OCI-M1 (cell line): ENCODE measurements around the gene MMP25.
A peak's percentile ranks its signal among the peaks of the same experiment; 100 is the strongest.

Experiments used
- DNase-seq: peaks from one replicate; lab custom pipeline; 2025; lab: John Stamatoyannopoulos, UW

MMP25 gene

DNA sequence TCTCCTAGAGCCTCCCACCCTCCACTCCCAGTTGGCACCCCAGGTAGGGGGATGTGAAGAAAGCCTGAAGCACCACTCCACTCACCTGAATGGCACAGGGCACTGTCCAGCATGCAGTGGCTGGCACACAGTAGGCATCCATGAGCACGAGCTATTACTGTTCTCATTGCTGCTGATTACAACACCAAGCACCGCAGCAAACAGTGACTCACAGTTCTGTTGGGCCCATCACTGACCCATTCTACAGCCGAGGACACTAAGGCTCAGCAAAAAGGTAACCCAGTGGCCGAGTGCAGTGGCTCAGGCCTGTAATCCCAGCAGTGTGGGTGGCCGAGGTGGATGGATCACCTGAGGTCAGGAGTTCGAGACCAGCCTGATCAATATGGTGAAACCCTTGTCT is 50.0 kb downstream of the MMP25 start:
- no peak for DNase-seq

DNA sequence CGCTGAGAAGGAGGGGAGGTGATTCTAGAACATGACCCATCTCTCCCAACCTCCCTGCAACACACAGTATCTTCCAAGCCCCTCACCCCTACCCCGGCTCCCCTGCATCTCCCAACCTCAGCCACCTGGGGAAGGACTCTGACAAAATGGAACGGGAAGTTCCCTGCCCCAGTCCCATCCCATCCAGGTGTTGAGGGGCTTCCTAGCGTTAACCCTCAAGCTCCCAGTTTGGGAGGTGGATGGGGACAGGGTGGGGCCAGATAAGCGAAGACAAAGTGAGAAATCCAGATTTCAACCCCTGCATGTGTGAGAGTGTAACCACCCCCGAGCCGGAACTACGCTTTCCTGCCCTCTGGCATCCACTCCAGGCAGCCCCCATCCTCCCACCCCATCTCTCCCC is 50.9 kb downstream of the MMP25 start:
- no peak for DNase-seq

DNA sequence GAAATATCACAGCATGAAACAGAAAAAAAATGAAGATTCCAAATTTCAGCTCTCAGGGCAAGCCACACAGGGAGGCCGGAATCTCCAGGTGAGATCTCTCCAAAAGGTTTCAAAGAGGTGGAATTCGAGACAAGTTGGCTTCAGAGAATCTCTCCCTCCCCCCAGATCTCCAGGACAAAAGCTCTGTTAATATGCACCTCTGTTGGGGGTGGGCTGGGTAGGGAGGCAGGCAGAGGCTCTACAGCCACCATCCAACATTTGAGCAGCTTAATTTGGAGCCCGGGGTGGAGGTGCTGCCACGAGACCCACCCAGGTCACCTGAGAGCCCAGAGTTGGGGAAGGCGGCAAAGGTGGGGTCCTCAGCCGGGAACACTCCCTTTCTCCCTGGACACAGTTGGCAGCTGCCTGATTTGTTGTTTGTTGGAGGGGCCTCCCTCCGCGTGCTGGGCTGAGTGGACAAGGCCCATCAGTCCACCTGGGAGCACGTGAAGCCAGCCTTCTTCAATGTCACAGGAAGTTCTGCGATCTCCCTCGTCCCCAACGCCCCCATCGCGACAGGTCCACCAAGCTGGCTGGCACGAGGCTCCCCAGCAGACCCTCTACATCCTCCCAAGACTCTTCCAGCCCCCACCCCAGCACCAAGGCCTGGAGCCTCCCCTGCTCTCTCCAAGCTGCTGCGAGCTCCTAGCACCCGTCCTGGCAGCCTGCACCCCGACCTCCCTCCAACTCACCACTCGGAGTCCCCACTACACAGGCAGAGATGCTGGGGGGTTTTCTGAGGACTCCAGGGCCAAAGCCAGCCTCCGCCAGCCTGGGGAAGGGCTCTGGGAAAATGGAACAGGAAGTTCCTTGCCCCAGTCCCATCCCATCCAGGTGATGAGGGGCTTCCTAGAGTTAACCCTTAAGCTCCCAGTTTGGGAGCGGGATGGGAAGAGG is 52.4 kb downstream of the MMP25 start, which contains the start of gene ZSCAN10:
Gene ZSCAN10 (minus strand): TSS at position 836 of the 936 bp plus-strand sequence. CDS start 6,357 bp downstream, outside the sequence.
- no peak for DNase-seq

DNA sequence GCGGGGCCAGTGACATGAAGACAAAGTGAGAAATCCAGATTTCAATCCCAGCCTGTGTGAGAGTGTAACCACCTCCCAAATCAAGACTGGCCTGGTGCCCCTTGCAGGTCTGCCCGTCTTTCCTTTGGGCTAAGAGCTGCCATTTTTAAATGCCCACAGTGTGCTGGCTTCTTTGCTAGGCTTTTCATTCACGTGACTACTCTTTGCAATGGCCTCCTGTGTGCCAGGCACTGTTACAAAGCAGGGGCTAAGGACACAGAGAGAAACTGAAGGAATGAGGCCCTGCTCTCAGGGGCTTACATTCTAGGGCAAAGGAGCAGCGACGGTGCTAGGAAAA is 53.0 kb downstream of the MMP25 start:
- no peak for DNase-seq

DNA sequence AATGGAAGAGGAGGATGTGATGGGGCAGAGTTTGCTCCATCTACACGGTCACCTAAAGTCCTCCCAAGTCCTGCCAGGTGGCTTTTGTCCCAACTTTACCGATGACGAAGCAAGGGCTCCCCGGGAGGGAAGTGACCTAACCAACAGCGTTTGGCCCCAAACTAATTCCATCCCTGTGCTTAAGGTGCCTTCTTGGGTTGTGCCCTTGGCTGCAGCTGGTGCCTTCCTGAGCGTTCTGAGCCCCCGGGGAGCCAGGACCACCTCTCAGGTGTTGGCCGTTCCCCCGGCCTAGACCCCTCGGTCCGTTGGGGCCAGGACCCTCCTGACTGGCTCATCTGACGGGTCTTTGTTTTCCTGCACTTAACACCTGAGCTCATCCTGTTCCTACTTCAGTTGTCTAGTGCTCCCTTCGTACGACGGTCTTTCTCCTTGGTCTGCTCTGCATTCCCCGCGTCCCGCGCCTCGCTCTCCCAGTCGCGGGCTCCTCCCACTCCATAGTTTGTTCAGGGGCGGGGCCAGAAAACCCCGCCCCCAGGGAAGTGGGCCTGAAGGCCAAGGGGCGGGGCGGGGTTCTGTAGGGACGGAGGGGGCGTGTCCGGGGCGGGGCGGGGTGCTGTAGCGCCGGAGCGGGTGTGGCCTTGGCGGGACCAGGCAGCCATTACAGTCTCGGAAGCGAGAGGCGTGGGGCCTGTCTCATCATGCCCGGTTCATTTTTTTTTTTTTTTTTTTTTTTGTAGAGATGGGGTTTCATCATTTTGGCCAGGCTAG is 53.6 kb downstream of the MMP25 start:
- peak; percentile 95 for DNase-seq

DNA sequence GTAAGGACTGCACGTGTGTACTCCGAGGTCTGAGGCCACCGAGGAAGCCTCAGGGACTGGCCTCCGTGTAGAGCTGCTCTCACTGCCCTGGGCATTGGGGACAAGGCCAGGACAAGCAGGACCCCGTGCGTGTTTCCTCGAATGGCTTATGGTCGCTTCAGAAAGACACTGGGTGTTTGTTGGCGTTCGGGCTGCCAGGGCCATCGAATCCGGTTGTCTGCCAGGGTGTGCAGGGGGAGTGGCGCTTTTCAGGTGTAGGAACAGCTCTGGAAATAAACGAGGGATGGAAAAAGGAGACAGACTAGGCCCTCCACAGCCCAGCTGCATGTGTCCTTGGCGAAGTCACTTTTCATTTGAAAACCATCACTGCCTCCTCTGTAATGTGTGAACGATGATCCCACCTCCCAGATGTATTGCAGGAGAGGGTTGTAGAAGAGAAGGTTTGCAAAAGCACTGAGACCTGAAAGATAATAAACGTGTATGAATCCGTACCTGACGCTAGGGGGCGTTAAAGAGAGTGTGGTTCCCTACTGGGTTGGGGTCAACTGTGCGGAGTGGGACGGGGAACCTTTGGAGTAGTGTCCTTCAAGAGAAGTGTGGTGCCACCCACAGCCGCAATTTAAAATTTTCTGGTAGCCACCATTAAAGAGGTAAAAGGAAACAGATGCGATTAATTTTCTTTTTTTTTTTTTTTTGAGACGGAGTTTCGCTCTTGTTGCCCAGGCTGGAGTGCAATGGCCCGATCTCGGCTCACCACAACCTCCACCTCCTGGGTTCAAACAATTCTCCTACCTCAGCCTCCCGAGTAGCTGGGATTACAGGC is 54.9 kb downstream of the MMP25 start:
- DNase-seq, result peak; percentile 63

DNA sequence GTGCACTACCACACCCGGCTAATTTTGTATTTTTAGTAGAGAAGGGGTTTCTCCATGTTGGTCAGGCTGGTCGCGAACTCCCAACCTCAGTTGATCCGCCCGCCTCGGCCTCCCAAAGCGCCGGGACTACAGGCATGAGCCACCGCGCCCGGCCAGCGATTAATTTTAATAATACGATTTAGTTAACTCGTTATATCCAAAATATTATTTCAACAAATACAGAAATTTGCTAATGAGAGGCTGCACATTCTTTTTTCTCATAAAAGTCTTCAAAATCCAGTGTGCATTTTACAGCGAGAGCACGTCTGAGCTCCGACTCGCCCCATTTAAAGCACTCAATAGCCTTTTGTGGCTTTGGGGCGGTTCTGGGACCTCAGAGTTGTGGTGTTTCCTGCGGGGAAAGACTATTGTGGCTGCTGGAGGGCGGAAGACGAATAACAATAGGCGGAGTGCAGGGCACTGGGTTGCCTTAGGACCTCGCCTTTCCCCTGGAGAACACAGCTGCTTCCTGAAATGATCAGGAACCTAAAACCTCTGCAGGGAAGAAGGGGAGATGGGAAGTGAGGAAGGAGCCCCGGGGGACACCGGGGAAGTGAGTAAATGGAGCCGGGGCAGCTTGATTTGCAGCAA is 55.6 kb downstream of the MMP25 start:
- DNase-seq, result no peak

DNA sequence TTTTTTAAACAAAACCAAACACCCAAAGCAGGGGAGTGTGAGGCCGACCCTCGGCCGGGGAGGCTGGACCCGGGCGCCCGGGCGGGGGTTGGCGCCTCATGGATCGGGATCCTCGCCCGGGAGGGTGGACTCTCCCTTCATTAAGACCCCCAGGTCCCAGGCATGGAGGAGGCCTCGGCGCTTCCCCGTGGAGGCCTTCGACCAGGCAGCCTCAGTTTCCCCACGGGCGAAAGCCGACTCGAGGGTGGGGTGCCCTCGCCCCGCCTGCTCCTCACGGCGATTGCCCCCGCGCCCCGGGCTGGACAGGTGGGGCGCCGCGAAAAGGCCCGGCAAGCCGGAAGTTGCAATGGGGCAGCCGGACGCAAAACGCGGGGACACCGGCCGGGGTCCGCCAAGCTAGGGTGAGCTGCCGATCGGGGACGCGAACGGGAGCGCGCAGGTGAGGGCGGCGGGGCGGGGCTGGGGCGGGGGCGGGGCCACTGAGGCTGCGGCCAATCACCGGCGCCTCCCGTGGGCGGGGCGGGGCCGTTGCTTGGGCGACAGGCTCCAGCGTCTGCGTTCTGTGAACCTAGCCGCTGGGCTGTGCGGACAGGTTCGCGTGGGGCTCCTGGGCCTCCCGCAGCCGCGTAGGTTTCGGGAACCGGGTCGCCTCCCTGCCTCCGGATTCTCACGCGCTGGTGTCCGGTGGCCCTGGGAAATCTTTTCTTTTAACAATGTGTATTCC is 60.0 kb downstream of the MMP25 start:
- peak; percentile 95 for DNase-seq
